Progenitor cell of endocrine pancreas (in vitro differentiated cells): Measurements from ENCODE around the gene CLCA1. TPM values are rescaled to one million over a fixed set of nuclear protein-coding genes. Genes with fewer than 3 reads are reported as not detected.

ENCODE experiments used
- DNase-seq: peaks from one replicate; pipeline ENCODE4 v3.0.0; 2021; ENCODE audit warnings: low spot score; ENCODE audit not compliant: unreplicated experiment
- H3K27ac Mint-ChIP-seq: 2 replicates; pipeline ENCODE4 v1.8.0; 2021; ENCODE audit warnings: mild to moderate bottlenecking, moderate library complexity, mixed read lengths
- H3K27me3 Mint-ChIP-seq: 2 replicates; pipeline ENCODE4 v1.8.0; 2021; ENCODE audit warnings: mixed read lengths
- H3K36me3 Mint-ChIP-seq: 2 replicates; pipeline ENCODE4 v1.8.0; 2022; ENCODE audit warnings: mixed read lengths; ENCODE audit not compliant: insufficient read depth
- H3K4me1 Mint-ChIP-seq: 2 replicates; pipeline ENCODE4 v1.8.0; 2021; ENCODE audit warnings: low read depth, mixed read lengths
- H3K4me3 Mint-ChIP-seq: 2 replicates; pipeline ENCODE4 v1.8.0; 2021; ENCODE audit warnings: low read depth, mild to moderate bottlenecking, moderate library complexity, mixed read lengths
- H3K9me3 Mint-ChIP-seq: 2 replicates; pipeline ENCODE4 v1.8.0; 2021; ENCODE audit warnings: low read depth, mixed read lengths
- total RNA-seq: library from RNA; stranded (reverse); gene quantifications from 2 replicates; pipeline ENCODE4 v1.2.1, GENCODE V29; 2021
- TF ChIP-seq, protein P1 (sequence below): fragments of 200-600 bp; sonication (generic); IDR thresholded peaks from one replicate; pipeline ENCODE4 v1.5.0; 2021; ENCODE audit warnings: antibody characterized with exemption, mild to moderate bottlenecking; ENCODE audit not compliant: unreplicated experiment

The CLCA1 gene
- total RNA-seq, 1 donor from 2014 or later = not detected

DNA sequence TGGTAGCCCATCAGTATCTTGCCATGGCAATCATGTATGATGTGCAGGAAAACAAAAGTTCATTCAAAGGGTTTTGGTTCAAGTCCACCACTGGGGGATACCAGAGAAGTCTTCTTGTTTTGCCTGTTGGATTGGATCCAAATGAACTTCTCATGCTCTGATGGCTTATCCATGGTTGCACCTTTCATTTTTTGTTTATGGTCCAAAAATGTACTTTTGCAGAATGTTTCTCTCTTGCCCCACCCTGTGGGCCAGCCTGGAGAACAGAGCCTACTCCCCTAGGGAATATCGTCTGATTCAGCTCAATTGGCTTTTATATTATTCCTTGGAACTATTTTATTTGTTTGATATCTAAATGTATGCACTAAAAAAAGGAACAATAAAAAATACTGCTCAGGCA is 20.1 kb upstream of the CLCA1 start:
- H3K4me3 Mint-ChIP-seq = no peak overlapping the region
- DNase-seq = no peak
- no peaks in the 10 kb centered on the region for H3K9me3 Mint-ChIP-seq
- no peaks in the 10 kb centered on the region for H3K27me3 Mint-ChIP-seq
- TF ChIP-seq, protein P1, sequence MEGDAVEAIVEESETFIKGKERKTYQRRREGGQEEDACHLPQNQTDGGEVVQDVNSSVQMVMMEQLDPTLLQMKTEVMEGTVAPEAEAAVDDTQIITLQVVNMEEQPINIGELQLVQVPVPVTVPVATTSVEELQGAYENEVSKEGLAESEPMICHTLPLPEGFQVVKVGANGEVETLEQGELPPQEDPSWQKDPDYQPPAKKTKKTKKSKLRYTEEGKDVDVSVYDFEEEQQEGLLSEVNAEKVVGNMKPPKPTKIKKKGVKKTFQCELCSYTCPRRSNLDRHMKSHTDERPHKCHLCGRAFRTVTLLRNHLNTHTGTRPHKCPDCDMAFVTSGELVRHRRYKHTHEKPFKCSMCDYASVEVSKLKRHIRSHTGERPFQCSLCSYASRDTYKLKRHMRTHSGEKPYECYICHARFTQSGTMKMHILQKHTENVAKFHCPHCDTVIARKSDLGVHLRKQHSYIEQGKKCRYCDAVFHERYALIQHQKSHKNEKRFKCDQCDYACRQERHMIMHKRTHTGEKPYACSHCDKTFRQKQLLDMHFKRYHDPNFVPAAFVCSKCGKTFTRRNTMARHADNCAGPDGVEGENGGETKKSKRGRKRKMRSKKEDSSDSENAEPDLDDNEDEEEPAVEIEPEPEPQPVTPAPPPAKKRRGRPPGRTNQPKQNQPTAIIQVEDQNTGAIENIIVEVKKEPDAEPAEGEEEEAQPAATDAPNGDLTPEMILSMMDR = no peak
- H3K4me1 Mint-ChIP-seq = no peaks in the 10 kb centered on the region
- no peaks in the 10 kb centered on the region for H3K36me3 Mint-ChIP-seq
- no peak overlapping the region for H3K27ac Mint-ChIP-seq

DNA sequence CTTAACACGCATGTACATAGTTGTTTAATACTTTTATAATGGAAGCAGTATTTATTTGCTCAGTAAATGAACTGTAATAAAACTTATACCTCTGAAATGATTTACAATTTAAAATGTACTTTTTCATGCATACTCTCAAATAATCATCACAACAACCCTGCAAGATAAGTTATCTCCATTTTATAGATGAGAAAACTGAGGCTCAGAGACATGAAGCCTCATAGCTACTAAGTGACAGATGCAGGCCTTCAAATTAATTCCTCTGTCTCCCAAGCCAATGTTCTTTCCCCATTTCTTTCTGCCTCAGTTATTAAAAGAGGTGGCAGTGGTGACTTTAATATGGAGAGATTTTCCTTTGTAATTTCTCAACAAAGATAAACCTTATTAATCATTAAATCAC is 19.6 kb upstream of the CLCA1 start:
- H3K4me1 Mint-ChIP-seq = no peaks in the 10 kb centered on the region
- TF ChIP-seq, protein P1 = no peak
- no peaks in the 10 kb centered on the region for H3K9me3 Mint-ChIP-seq
- H3K27me3 Mint-ChIP-seq = no peaks in the 10 kb centered on the region
- no peak overlapping the region for H3K4me3 Mint-ChIP-seq
- no peaks in the 10 kb centered on the region for H3K36me3 Mint-ChIP-seq
- H3K27ac Mint-ChIP-seq = no peak overlapping the region
- DNase-seq = no peak

DNA sequence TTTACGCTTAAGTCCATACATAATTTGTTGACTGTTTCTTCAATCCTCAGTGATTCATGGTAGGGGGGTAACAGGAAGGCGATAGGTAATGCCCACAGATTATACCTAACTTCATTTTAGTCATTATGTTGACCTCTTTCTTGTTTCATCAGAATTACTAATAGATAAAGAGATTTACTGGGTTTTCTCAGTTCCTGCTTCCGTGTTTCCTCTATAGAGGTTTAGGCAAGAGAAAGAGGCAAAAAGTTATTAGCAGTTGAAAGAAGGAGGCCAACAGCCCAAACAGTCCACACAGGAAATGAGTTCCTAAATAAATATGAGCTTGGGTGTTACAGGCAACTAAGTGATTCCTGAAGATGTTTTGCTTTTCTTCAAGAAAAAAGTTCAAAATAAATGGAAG is 17.9 kb upstream of the CLCA1 start:
- Mint-ChIP-seq H3K4me1 (no peaks in the 10 kb centered on the region), H3K4me3 (no peak overlapping the region), H3K36me3 (no peaks in the 10 kb centered on the region), H3K27ac (no peak overlapping the region), H3K27me3 (no peaks in the 10 kb centered on the region), H3K9me3 (no peaks in the 10 kb centered on the region)
- TF ChIP-seq, protein P1 = no peak
- no peak for DNase-seq

DNA sequence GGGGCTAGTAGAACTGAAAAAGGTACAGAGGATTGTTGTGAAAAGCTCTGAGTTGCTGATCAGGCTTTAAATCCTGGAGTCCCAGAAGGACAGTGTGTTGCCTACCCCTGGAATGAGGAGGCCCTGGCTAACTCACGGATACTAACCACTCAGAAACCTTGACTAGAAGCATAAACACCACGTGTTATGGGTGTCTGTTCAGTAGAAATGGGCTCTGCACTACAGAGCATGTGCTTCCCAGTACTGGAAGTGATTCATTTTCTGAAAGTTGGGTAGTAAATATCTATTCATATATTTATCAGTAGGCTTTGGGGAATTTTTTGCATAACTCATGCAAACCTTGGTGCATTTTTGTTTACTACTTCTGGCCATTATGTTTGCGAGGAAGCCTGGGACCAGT is 15.1 kb upstream of the CLCA1 start:
- H3K27ac Mint-ChIP-seq = no peak overlapping the region
- DNase-seq = no peak
- no peak overlapping the region for H3K4me3 Mint-ChIP-seq
- no peaks in the 10 kb centered on the region for H3K36me3 Mint-ChIP-seq
- no peaks in the 10 kb centered on the region for H3K4me1 Mint-ChIP-seq
- TF ChIP-seq, protein P1 = no peak
- H3K9me3 Mint-ChIP-seq = no peaks in the 10 kb centered on the region
- no peaks in the 10 kb centered on the region for H3K27me3 Mint-ChIP-seq

DNA sequence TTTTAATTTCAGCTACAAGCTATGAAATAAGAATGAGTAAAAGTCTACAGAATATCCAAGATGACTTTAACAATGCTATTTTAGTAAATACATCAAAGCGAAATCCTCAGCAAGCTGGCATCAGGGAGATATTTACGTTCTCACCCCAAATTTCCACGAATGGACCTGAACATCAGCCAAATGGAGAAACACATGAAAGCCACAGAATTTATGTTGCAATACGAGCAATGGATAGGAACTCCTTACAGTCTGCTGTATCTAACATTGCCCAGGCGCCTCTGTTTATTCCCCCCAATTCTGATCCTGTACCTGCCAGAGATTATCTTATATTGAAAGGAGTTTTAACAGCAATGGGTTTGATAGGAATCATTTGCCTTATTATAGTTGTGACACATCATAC is 13.7 kb upstream of the CLCA1 start:
- Mint-ChIP-seq H3K4me1 (no peaks in the 10 kb centered on the region), H3K27me3 (no peaks in the 10 kb centered on the region), H3K4me3 (no peak overlapping the region), H3K9me3 (no peaks in the 10 kb centered on the region), H3K27ac (no peak overlapping the region), H3K36me3 (no peaks in the 10 kb centered on the region)
- DNase-seq = no peak
- TF ChIP-seq, protein P1 = no peak
